ENCODE measurements around the gene LRRC2. TPM values are rescaled to one million over a fixed set of nuclear protein-coding genes. Genes with fewer than 3 reads are reported as not detected.
"Not testable (repeated sequence)": the region's sequence is repeated elsewhere in the genome, so short reads cannot be mapped to it uniquely, and the experiment has no call there.

LRRC2 gene
- total and polyA plus RNA-seq, 9 donors = 1.1 to 4.1 (median 2.7) TPM

- no peaks in the 10 kb centered on the region for H3K9me3 ChIP-seq (replicated peaks; ENCODE audit: control insufficient read depth, low read depth, low read length)
- no peak overlapping the region for H3K4me3 ChIP-seq (ENCODE audit: low read length)
- DNase-seq = no peak
- H3K4me1 ChIP-seq (ENCODE audit: control insufficient read depth, insufficient read depth, low read length) = no peaks in the 10 kb centered on the region
- H3K27ac ChIP-seq (ENCODE audit: low read length) = no peak overlapping the region
- 45% methylated on average over 1 of the region's 5 CpGs for WGBS (ENCODE audit: insufficient coverage)
- no peaks in the 10 kb centered on the region for H3K36me3 ChIP-seq (ENCODE audit: control insufficient read depth, insufficient read depth, low read length)
- H3K27me3 ChIP-seq (ENCODE audit: control insufficient read depth, insufficient read depth, low read length) = peaks cover 2% of the 10 kb centered on the region
Observed at GRCh38 chr3:46542801-46543201, 23.3 kb downstream of the LRRC2 start.

GRCh38 chr3:46542344-46542743 lies 23.8 kb downstream of the LRRC2 start:
- Histone ChIP-seq H3K4me3 (ENCODE audit: low read length) (no peak overlapping the region), H3K4me1 (ENCODE audit: control insufficient read depth, insufficient read depth, low read length) (no peaks in the 10 kb centered on the region), H3K36me3 (ENCODE audit: control insufficient read depth, insufficient read depth, low read length) (no peaks in the 10 kb centered on the region), H3K9me3 (replicated peaks; ENCODE audit: control insufficient read depth, low read depth, low read length) (no peaks in the 10 kb centered on the region), H3K27ac (ENCODE audit: low read length) (no peak overlapping the region), H3K27me3 (ENCODE audit: control insufficient read depth, insufficient read depth, low read length) (peaks cover 2% of the 10 kb centered on the region)
- DNase-seq = no peak
- WGBS (ENCODE audit: insufficient coverage) = no CpG with 5 or more reads among the region's 2 CpGs

DNA sequence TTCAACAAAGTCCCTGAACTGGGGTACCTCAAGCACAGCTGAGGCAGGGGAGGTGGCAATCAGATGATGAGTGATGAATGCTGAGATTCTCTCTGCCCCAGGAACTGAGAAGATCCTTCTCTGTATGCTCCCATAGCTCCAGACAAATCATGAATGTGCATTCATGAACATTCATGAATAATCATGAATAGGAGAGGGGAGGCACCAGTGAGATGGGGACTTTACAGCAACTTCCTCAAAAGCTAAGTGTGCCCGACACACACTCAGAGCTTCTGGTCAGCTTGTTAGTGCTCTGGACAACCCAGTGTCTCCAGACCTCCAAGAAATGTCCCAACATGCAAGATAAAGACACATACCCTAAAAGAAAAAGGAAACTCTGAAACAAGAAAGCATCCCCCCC lies 24.3 kb downstream of the LRRC2 start:
- no peak for DNase-seq
- Histone ChIP-seq H3K27ac (ENCODE audit: low read length) (no peak overlapping the region), H3K9me3 (replicated peaks; ENCODE audit: control insufficient read depth, low read depth, low read length) (no peaks in the 10 kb centered on the region), H3K36me3 (ENCODE audit: control insufficient read depth, insufficient read depth, low read length) (no peaks in the 10 kb centered on the region), H3K4me1 (ENCODE audit: control insufficient read depth, insufficient read depth, low read length) (no peaks in the 10 kb centered on the region), H3K27me3 (ENCODE audit: control insufficient read depth, insufficient read depth, low read length) (peaks cover 2% of the 10 kb centered on the region), H3K4me3 (ENCODE audit: low read length) (no peak overlapping the region)
- WGBS (ENCODE audit: insufficient coverage) = no CpG with 5 or more reads among the region's 1 CpG

DNA sequence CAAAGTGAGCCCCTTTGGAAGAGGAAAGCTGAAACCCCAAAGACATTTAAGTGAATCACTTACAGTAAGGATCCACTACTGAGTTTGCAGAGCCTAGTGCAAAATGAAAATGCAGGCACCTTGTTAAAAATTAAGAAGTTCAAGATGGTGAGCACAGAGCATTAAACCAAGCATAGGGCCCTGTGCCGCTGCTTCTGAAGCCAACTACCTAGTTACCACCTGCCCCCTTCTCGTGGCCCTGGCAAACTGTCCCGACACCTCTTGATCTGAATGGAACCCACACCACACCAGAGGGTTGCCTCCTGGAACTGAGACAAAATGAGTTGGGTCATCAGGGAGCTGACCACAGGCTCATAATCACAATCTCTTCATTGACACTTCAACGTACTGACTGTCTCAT lies 25.6 kb downstream of the LRRC2 start:
- H3K9me3 ChIP-seq (replicated peaks; ENCODE audit: control insufficient read depth, low read depth, low read length) = no peaks in the 10 kb centered on the region
- WGBS (ENCODE audit: insufficient coverage) = 89% methylated on average over 3 of the region's 4 CpGs
- no peak overlapping the region for H3K4me3 ChIP-seq (ENCODE audit: low read length)
- no peak for DNase-seq
- no peak overlapping the region for H3K27ac ChIP-seq (ENCODE audit: low read length)
- no peaks in the 10 kb centered on the region for H3K27me3 ChIP-seq (ENCODE audit: control insufficient read depth, insufficient read depth, low read length)
- H3K36me3 ChIP-seq (ENCODE audit: control insufficient read depth, insufficient read depth, low read length) = no peaks in the 10 kb centered on the region
- no peaks in the 10 kb centered on the region for H3K4me1 ChIP-seq (ENCODE audit: control insufficient read depth, insufficient read depth, low read length)

- no peak for DNase-seq
- H3K36me3 ChIP-seq (ENCODE audit: control insufficient read depth, insufficient read depth, low read length) = no peaks in the 10 kb centered on the region
- H3K27ac ChIP-seq (ENCODE audit: low read length) = no peak overlapping the region
- 83% methylated on average over 5 of the region's 9 CpGs for WGBS (ENCODE audit: insufficient coverage)
- H3K4me3 ChIP-seq (ENCODE audit: low read length) = no peak overlapping the region
- H3K4me1 ChIP-seq (ENCODE audit: control insufficient read depth, insufficient read depth, low read length) = no peaks in the 10 kb centered on the region
- H3K9me3 ChIP-seq (replicated peaks; ENCODE audit: control insufficient read depth, low read depth, low read length) = no peaks in the 10 kb centered on the region
- no peaks in the 10 kb centered on the region for H3K27me3 ChIP-seq (ENCODE audit: control insufficient read depth, insufficient read depth, low read length)
Observed at GRCh38 chr3:46539443-46540005, 26.6 kb downstream of the LRRC2 start.

DNA sequence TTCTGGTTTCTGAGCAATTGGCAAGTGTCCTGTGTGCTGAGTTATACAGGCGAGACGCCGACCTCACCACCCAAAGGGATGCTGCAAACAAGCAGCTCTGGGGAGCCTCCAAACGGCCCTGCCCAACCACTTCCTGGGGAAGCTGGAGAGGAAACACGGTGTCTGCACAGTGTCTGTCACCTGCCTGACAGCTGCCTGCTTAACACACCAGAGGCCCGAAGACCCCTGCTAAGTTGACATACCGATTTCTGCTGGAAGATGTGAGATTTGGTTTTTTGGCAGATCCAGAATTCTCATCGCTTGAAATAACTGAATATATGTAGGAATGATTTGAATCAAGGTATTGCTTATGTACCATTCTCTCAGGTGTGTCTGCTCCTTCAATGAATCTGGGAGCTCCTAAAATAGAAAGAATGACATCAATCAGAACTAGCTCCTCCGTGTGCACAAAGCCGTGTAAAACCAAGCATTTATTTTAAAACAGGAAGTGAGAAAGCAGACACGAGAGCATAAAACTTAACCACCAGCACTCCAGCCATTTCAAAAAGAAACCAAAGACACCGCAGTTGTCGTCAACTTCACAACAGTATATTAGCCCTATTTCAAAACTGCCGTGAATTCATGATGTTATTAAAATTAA lies 27.2 kb downstream of the LRRC2 start:
- no peaks in the 10 kb centered on the region for H3K27me3 ChIP-seq (ENCODE audit: control insufficient read depth, insufficient read depth, low read length)
- peak; percentile 62 for DNase-seq
- no peak overlapping the region for H3K27ac ChIP-seq (ENCODE audit: low read length)
- H3K9me3 ChIP-seq (replicated peaks; ENCODE audit: control insufficient read depth, low read depth, low read length) = no peaks in the 10 kb centered on the region
- no peaks in the 10 kb centered on the region for H3K36me3 ChIP-seq (ENCODE audit: control insufficient read depth, insufficient read depth, low read length)
- H3K4me1 ChIP-seq (ENCODE audit: control insufficient read depth, insufficient read depth, low read length) = no peaks in the 10 kb centered on the region
- WGBS (ENCODE audit: insufficient coverage) = 5% methylated on average over 7 of the region's 14 CpGs
- no peak overlapping the region for H3K4me3 ChIP-seq (ENCODE audit: low read length)

- not testable (repeated sequence) for H3K4me1 ChIP-seq (ENCODE audit: control insufficient read depth, insufficient read depth, low read length); H3K36me3 ChIP-seq (ENCODE audit: control insufficient read depth, insufficient read depth, low read length); H3K27ac ChIP-seq (ENCODE audit: low read length); H3K4me3 ChIP-seq (ENCODE audit: low read length); H3K9me3 ChIP-seq (replicated peaks; ENCODE audit: control insufficient read depth, low read depth, low read length); DNase-seq; H3K27me3 ChIP-seq (ENCODE audit: control insufficient read depth, insufficient read depth, low read length)
- WGBS (ENCODE audit: insufficient coverage) = 52% methylated on average over 2 of the region's 5 CpGs
Observed at GRCh38 chr3:46538425-46538802, 27.7 kb downstream of the LRRC2 start.

- no peaks in the 10 kb centered on the region for H3K27me3 ChIP-seq (ENCODE audit: control insufficient read depth, insufficient read depth, low read length)
- no peak overlapping the region for H3K4me3 ChIP-seq (ENCODE audit: low read length)
- WGBS (ENCODE audit: insufficient coverage) = 80% methylated on average over 1 of the region's 5 CpGs
- DNase-seq = no peak
- no peaks in the 10 kb centered on the region for H3K4me1 ChIP-seq (ENCODE audit: control insufficient read depth, insufficient read depth, low read length)
- H3K36me3 ChIP-seq (ENCODE audit: control insufficient read depth, insufficient read depth, low read length) = no peaks in the 10 kb centered on the region
- H3K9me3 ChIP-seq (replicated peaks; ENCODE audit: control insufficient read depth, low read depth, low read length) = no peaks in the 10 kb centered on the region
- no peak overlapping the region for H3K27ac ChIP-seq (ENCODE audit: low read length)
Observed at GRCh38 chr3:46537779-46538178, 28.3 kb downstream of the LRRC2 start.

DNA sequence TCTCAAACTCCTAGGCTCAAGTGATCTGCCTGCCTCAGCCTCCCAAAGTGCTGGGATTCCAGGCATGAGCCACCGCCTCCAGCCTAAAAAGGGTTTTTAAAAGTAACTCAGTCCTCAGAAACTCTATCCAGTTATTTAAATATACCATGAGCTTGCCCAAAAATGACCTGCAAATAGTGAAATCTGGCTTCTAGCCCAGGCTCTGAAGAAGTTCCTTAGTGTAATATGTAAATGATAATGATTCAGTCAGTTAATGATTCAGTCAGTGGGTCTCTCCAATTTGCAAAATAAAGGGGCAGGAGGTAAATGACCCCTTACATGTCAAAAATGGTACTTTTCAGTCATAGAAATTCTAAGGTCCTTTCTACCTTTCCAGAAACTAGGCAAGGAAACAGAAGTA lies 28.8 kb downstream of the LRRC2 start:
- no peak overlapping the region for H3K27ac ChIP-seq (ENCODE audit: low read length)
- no peaks in the 10 kb centered on the region for H3K4me1 ChIP-seq (ENCODE audit: control insufficient read depth, insufficient read depth, low read length)
- H3K27me3 ChIP-seq (ENCODE audit: control insufficient read depth, insufficient read depth, low read length) = no peaks in the 10 kb centered on the region
- no peaks in the 10 kb centered on the region for H3K36me3 ChIP-seq (ENCODE audit: control insufficient read depth, insufficient read depth, low read length)
- 80% methylated on average over 1 of the region's 1 CpG for WGBS (ENCODE audit: insufficient coverage)
- no peak overlapping the region for H3K4me3 ChIP-seq (ENCODE audit: low read length)
- no peak for DNase-seq
- no peaks in the 10 kb centered on the region for H3K9me3 ChIP-seq (replicated peaks; ENCODE audit: control insufficient read depth, low read depth, low read length)

- Histone ChIP-seq H3K4me1 (ENCODE audit: control insufficient read depth, insufficient read depth, low read length) (no peaks in the 10 kb centered on the region), H3K9me3 (replicated peaks; ENCODE audit: control insufficient read depth, low read depth, low read length) (no peaks in the 10 kb centered on the region), H3K36me3 (ENCODE audit: control insufficient read depth, insufficient read depth, low read length) (no peaks in the 10 kb centered on the region), H3K27me3 (ENCODE audit: control insufficient read depth, insufficient read depth, low read length) (no peaks in the 10 kb centered on the region), H3K4me3 (ENCODE audit: low read length) (no peak overlapping the region), H3K27ac (ENCODE audit: low read length) (no peak overlapping the region)
- DNase-seq = no peak
Observed at GRCh38 chr3:46536758-46537157, 29.3 kb downstream of the LRRC2 start.

- Histone ChIP-seq H3K4me3 (ENCODE audit: low read length) (no peak overlapping the region), H3K27ac (ENCODE audit: low read length) (no peak overlapping the region), H3K4me1 (ENCODE audit: control insufficient read depth, insufficient read depth, low read length) (no peaks in the 10 kb centered on the region), H3K27me3 (ENCODE audit: control insufficient read depth, insufficient read depth, low read length) (no peaks in the 10 kb centered on the region), H3K36me3 (ENCODE audit: control insufficient read depth, insufficient read depth, low read length) (peaks cover 2% of the 10 kb centered on the region), H3K9me3 (replicated peaks; ENCODE audit: control insufficient read depth, low read depth, low read length) (no peaks in the 10 kb centered on the region)
- DNase-seq = no peak
- WGBS (ENCODE audit: insufficient coverage) = 100% methylated on average over 2 of the region's 5 CpGs
Observed at GRCh38 chr3:46535746-46536145, 30.4 kb downstream of the LRRC2 start.
